ENCODE results near the gene RASA4B.
"Not testable (repeated sequence)": the region's sequence is repeated elsewhere in the genome, so short reads cannot be mapped to it uniquely, and the experiment has no call there.

RASA4B gene

GRCh38 chr7:102511860-102512522 is 5.6 kb downstream of the RASA4B start:
- DNase-seq = not testable (repeated sequence)

- DNase-seq = not testable (repeated sequence)
These were observed 7.0 kb downstream of the RASA4B start for GRCh38 chr7:102510575-102510974.

- not testable (repeated sequence) for DNase-seq
These were observed 10.0 kb downstream of the RASA4B start for GRCh38 chr7:102507410-102508088.

GRCh38 chr7:102505298-102506185 is 12.0 kb downstream of the RASA4B start:
- not testable (repeated sequence) for DNase-seq

GRCh38 chr7:102503141-102503540 is 14.4 kb downstream of the RASA4B start:
- not testable (repeated sequence) for DNase-seq

GRCh38 chr7:102498321-102498720 is 19.3 kb downstream of the RASA4B start:
- not testable (repeated sequence) for DNase-seq

GRCh38 chr7:102497308-102497707 is 20.3 kb downstream of the RASA4B start:
- DNase-seq = not testable (repeated sequence)

- not testable (repeated sequence) for DNase-seq
These were observed 20.7 kb downstream of the RASA4B start for GRCh38 chr7:102496861-102497260.

GRCh38 chr7:102494473-102495149 is 23.0 kb downstream of the RASA4B start:
- DNase-seq = not testable (repeated sequence)

- not testable (repeated sequence) for DNase-seq
These were observed 23.6 kb downstream of the RASA4B start for GRCh38 chr7:102494026-102494425.

- not testable (repeated sequence) for DNase-seq
These were observed 24.2 kb downstream of the RASA4B start for GRCh38 chr7:102493220-102493935.

GRCh38 chr7:102490529-102491075 is 27.0 kb downstream of the RASA4B start:
- DNase-seq = not testable (repeated sequence)

- DNase-seq = not testable (repeated sequence)
These were observed 33.3 kb downstream of the RASA4B start for GRCh38 chr7:102484317-102484716.

GRCh38 chr7:102481962-102482361 is 35.6 kb downstream of the RASA4B start:
- DNase-seq = not testable (repeated sequence)

GRCh38 chr7:102479982-102480637 is 37.5 kb downstream of the RASA4B start:
- DNase-seq = not testable (repeated sequence)

GRCh38 chr7:102479209-102479584 is 38.4 kb downstream of the RASA4B start:
- not testable (repeated sequence) for DNase-seq

- peak; percentile 77 for DNase-seq
These were observed 39.0 kb downstream of the RASA4B start, which contains the start of gene POLR2J for GRCh38 chr7:102478314-102479208. Gene POLR2J (minus strand): TSS chr7:102478922. CDS start chr7:102478860, 62 bp downstream.

GRCh38 chr7:102474736-102475435 is 42.7 kb downstream of the RASA4B start:
- not testable (repeated sequence) for DNase-seq

GRCh38 chr7:102474116-102474515 is 43.5 kb downstream of the RASA4B start:
- DNase-seq = not testable (repeated sequence)

Measured in fibroblast of skin of scalp (primary cell).